Adrenal gland (tissue), 5 donors: ENCODE data around the gene NT5C1B.

Experiments
- POLR2A ChIP-seq, 2 donors: fragments of 450-650 bp; IDR thresholded peaks; one replicate each; pipeline ENCODE4 v1.6.1; 2017; ENCODE audit warnings: antibody characterized with exemption in 2 of 2, mild to moderate bottlenecking in 2 of 2, moderate library complexity in 1 of 2
- TF ChIP-seq, protein P1 (sequence below), 6 experiments: fragments of 450-650 bp in 4 of 6; fragments of 200-600 bp in 2 of 6; sonication (generic) in 1 of 6; IDR thresholded peaks; 1 replicate in 5 of 6; 2 replicates in 1 of 6; pipeline versions ENCODE4 v1.5.1 to v1.8.0; 2016 to 2021; ENCODE audit warnings: antibody characterized with exemption in 6 of 6, mild to moderate bottlenecking in 2 of 6, moderate library complexity in 1 of 6
- donor health status: DM: no; HTN: no; CAD: no.

DNA sequence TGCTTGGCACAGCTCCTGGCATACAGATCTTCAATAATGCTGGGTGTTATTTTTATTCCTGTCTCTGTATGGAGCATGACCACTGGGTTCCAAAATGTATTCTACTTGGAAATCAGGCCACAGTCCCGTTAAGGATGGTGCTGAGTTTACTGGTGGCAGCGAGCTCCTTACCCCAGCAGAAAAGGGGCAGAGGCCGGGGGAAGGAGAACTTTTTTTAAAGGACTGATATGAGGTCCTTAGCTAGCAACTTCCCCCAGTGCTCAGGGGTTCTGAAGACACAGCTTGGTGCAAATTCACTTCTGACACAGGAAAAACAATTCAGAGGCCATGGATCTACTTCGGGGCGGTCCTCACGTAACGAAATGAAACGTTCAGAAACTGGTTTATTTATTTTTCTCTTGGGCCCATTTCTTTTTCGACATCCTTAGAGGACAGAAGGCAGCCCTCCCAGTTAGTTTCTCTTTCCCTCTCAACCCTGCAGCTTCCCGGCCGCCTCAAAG is 29.8 kb downstream of the NT5C1B start:
- TF ChIP-seq, protein P1, sequence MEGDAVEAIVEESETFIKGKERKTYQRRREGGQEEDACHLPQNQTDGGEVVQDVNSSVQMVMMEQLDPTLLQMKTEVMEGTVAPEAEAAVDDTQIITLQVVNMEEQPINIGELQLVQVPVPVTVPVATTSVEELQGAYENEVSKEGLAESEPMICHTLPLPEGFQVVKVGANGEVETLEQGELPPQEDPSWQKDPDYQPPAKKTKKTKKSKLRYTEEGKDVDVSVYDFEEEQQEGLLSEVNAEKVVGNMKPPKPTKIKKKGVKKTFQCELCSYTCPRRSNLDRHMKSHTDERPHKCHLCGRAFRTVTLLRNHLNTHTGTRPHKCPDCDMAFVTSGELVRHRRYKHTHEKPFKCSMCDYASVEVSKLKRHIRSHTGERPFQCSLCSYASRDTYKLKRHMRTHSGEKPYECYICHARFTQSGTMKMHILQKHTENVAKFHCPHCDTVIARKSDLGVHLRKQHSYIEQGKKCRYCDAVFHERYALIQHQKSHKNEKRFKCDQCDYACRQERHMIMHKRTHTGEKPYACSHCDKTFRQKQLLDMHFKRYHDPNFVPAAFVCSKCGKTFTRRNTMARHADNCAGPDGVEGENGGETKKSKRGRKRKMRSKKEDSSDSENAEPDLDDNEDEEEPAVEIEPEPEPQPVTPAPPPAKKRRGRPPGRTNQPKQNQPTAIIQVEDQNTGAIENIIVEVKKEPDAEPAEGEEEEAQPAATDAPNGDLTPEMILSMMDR (IDR thresholded peaks at IDR 0.05), result no peak
- no peak for TF ChIP-seq POLR2A (IDR thresholded peaks at IDR 0.05)
